Left hindlimb (tissue), 1 donor: Measurements from ENCODE around the gene POLE.

ENCODE experiments used
- DNase-seq: peaks from one replicate; pipeline ENCODE4 v3.0.0-alpha.2; 2018

The POLE gene

GRCh38 chr12:132687211-132688164, at the start of gene POLE, which contains the start of gene PXMP2:
TSS of gene POLE (minus strand) at chr12:132687342. CDS start at chr12:132687315, 27 bp downstream.
TSS of gene PXMP2 (plus strand) at chr12:132687587. CDS start at chr12:132687671, 84 bp downstream.
- DNase-seq: peak; percentile 97

- DNase-seq: no peak
Measured at GRCh38 chr12:132736913-132737312, 49.8 kb upstream of the POLE start.

DNA sequence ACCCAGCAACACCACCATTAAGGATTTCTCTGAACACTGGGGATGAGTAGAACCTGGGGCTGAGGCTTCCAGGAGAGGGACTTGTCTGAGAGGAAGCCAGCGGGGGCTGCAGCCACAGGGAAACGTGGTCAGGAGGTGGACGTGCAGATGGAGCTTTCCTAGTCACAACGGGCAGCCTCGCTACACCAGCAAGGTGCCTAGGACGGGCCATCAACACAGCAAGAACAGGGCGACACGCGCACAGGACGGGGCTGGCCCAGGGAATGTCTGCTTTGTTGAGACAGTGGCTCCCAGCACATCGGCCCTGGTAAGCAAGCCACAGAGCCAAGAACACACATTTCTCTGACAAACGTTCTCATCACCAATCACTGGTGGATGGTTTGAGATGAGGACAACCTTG, 49.2 kb upstream of the POLE start:
- no peak for DNase-seq

GRCh38 chr12:132735496-132735895, 48.4 kb upstream of the POLE start:
- no peak for DNase-seq

- no peak for DNase-seq
Measured at GRCh38 chr12:132734206-132734605, 47.1 kb upstream of the POLE start.

DNA sequence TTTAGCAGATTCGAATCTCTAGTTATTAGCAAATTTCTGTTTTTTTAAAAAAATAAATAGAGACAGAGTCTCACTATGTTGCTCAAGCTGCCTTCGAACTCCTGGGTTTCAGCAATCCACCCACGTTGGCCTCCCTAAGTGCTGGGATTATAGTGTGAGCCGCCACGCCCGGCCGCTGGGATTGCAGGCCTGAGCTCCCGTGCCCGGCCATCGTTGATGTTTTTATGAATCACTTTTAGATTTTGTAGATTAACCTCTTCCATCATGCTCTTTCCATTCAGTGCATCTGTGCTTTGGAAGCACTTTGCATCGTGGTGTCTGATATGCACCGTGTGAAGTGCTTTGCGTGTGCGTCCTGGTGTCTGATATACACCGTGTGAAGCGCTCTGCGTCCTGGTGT, 44.4 kb upstream of the POLE start:
- no peak for DNase-seq

DNA sequence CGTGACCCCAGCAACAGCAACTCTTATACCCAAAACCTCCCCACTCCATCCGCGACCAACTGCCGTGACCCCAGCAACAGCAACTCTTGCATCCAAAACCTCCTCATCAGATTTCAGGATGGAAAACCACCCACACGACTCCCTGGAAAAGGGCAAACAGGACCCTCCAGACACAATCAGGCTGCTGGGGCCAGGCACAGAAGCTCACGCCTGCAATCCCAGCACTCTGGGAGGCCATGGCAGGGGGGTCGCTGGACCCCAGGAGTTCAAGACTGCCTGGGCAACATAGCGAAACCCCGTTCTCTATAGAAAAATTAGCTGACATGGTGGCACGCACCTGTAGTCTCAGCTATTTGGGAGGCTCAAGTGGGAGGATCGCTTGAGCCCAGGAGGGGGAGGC, 43.2 kb upstream of the POLE start:
- no peak for DNase-seq

GRCh38 chr12:132729541-132730320, 42.6 kb upstream of the POLE start:
- DNase-seq: no peak

- DNase-seq: no peak
Measured at GRCh38 chr12:132728502-132728901, 41.4 kb upstream of the POLE start.

- DNase-seq: no peak
Measured at GRCh38 chr12:132727091-132727794, 40.1 kb upstream of the POLE start.

DNA sequence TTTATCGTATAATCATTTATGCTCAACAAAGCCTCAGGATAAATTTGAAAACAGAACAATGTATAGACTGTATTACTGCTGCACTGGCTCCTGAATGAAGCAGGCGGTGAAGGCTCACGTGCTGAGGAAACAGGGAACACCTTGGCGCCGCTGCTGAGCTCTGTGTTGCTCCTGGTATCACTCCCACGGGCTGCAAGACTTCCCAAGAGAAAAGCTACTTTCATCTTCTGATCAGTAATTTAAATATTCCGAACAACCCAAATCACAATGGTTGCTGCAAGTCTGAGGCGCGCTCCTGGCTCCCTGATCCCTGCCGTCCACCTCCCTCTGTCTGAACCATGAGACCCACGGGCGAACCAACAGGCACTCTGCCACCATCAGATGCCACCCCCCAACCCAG, 39.2 kb upstream of the POLE start:
- DNase-seq: no peak

GRCh38 chr12:132724506-132725241, 37.5 kb upstream of the POLE start:
- peak; percentile 57 for DNase-seq

DNA sequence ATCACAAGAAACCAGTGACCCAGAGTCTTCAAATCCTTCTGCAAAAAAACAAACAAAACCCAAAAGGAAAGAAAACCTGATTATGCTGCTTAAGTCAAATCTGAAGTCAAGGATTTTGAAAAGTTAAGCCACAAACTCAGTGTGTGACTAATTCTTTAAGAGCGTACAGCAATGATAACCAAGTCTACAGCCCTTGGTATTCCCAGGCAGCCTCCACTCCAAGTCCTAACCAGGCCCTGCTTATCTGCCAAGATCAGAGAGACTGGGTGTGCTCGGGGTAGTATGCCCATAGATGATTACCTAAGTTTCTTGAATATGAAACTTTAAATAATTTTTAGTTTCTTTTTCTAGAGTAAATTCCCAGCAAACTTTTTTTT, 36.6 kb upstream of the POLE start:
- no peak for DNase-seq

- DNase-seq: no peak
Measured at GRCh38 chr12:132723015-132723763, 36.0 kb upstream of the POLE start.

DNA sequence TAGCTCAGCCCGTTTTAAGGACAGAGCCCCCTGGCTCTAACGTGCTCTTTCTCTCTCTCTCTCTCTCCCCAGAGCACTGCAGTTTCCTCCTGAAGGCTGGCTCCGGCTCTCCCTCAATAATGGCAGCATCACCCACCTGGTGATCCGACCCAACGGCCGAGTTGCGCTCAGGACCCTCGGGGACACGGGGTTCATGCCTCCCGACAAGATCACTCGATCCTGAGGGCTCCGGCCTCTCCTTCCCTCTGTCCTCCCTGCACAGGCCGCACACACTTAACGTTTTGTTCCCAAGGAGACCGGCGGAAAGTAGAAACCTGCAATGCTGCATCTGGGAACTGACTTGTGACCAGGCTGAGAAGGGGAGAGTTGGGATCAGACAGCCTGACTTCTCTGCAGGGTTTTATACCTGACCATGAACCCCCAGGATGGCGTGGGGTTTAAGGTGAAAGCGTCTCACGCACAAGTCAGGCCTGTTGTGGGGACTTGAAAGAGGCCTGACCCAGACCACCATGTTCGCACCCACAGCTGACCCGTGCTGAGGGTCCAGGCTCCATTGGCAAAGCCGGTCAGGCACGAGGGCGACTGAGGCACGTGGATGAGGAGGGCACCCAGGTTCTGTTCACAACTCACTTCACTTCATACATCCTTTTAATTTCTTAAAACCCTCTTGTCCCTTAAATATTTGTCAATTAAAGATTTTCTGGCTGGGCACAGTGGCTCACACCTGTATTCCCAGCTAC, 33.6 kb upstream of the POLE start:
- no peak for DNase-seq

- DNase-seq: no peak
Measured at GRCh38 chr12:132719954-132720324, 32.8 kb upstream of the POLE start.

GRCh38 chr12:132719141-132719953, 32.2 kb upstream of the POLE start:
- no peak for DNase-seq

GRCh38 chr12:132718644-132719043, 31.5 kb upstream of the POLE start:
- DNase-seq: no peak

DNA sequence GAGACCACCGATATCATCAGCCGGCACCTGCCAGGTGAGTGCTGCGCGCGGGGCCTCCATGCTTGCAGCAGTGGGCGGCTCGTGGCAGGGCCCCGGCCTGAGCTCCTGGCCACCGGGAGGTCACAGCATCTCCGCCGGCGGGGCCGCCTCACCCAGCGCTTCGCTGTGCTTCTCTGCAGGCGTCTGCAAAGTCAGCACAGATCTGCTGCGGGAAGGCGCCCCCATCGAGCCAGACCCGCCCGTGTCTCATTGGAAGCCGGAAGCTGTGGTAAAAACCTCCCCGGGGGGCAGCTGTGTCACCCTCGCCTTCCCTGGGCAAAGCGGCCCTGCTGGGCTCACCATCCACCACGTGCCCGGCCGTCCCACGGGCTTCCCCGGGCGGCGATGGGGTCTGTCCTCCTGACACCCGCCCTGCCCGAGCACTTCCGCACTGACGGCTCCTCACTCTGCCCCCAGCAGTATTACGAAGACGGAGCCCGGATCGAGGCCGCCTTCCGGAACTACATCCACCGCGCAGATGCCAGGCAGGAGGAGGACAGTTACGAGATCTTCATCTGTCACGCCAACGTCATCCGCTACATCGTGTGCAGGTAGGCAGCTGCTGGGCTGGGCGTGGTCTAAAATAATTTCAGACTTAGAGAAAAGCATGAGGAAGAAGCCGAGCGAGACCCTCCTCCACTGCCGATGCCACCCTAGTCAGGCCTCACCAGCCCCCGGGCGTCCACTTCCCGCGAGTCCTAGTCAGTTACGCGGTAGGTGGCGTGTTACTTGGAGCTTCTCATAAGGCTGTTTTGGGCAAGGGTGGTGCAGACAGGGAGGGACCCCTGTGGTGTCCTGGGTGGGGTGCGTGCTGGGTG, 30.6 kb upstream of the POLE start:
- DNase-seq: no peak
